NOMO-1 treated with dmso at 0.1 percent for 144 hours (cell line): Measurements from ENCODE around the gene PPM1H.
"Not testable (repeated sequence)": the region's sequence is repeated elsewhere in the genome, so short reads cannot be mapped to it uniquely, and the experiment has no call there.

Experiments used
- DNase-seq: peaks from one replicate; lab custom pipeline; 2025; ENCODE audit not compliant: unreplicated experiment; lab: John Stamatoyannopoulos, UW

PPM1H gene

DNA sequence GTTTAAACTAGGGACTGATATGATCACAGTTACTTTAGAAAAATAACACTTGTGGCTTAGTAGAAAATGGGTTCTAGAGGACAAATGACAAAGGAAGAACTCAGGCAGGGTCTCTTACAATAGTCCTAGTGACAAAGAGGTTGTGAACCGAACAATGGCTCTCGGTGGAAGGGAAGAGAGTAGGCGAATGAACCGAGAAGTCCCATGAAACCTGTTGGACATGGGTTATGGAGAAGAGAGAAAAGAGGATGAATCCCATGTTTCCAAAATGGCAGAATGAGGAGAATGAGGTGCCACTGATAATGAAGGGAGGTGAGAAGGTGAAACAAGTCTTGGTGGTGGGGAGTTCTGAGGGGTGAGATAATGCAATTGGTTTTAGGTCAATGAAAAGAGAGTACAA lies 94.1 kb downstream of the PPM1H start:
- DNase-seq = no peak

DNA sequence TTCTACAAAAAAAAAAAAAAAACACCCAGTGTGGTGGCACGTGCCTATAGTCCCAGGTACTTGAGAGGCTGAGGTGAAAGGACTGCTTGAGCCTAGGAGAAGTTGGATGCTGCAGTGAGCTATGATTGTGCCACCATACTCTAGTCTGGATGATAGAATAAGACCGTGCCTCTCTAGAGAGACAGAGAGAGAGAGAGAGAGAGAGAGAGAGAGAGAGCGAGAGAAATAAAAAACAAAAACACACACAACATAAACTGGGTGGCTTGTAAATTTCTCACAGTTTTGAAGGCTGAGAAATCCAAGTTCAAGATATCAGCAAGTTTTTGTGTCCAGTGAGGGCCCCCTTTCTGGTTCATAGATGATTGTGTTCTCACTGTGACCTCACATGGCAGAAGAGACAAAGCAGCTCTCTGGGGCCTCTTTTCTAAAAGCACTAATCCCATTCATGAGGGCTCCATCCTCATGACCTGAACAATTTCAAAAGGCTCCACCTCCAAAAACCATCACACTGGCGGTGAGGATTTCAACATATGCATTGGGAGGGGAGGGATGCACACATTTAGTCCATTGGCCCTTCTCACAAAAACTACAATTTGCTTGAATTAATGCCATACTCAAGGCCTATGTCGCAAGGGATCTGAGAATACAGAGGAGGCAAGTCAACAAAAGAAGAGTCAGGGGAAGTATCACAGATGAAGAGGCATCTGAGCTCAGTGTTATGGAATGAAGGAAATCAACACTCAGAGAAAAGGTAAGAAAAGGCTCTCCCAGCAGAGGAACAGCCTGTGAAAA lies 94.9 kb downstream of the PPM1H start:
- DNase-seq = no peak

DNA sequence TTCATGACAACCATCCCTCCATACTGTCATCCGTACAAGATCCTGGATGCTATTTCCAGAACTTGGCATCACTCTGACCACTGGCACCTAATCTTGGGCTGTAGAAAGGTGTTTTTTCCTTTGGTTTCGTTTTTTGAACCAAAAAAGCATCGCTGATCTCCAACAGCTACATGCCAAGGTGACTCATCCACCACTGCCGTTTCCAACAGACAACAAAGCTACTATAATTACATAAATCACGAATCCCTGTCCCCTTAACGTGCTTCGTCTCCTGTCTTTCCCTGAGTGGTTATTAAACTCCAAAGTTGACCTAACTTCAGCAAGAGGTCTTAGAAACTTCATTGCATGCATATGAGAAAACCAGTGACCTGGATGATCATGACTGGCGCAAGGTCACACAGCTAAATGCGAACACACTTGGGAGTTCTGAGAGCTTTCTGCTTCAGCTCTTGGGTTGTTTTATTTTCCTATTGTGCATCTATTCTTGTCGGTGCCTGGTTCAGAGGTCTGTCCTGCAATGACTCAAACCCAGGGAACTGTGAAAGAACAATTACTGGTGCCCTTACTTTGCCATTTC lies 99.9 kb downstream of the PPM1H start:
- DNase-seq = no peak

DNA sequence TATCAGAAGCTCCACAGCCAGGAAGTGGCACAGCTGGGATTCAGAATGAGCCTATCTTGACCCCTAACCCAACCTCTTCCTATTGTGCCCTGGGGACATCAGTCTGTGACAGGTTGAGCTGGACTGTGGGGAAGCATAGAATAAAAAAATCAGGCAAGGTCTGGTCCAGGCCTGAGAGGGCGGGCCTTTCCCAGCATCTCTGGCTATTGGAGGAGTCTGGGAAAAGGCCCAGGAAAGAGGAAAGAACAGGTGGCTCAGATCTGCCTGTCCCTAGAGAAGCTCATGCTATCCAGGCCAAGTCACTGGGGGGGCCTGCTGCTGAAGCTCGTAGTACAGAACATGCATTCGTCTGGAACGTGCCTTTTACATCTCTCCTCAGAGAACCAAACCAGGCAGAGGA lies 100.5 kb downstream of the PPM1H start:
- no peak for DNase-seq

DNA sequence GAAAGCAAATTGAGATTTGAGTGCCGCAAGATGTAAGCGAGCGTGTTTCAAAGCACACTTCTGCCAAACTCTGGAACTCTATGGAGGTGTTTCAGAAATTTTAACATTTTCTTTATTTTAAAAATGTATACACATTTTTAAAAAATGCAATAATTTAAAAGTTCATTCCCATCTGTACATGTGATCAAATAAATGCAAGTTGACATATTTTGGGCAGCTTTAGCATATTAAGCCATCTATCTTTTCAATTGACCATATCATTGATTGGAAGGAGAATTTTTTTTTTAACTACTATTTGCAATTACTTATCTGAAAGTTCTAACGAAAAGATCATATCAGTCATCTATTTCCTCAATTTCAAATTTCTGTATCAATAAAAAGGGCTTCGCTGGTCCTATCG lies 101.3 kb downstream of the PPM1H start:
- DNase-seq = no peak

DNA sequence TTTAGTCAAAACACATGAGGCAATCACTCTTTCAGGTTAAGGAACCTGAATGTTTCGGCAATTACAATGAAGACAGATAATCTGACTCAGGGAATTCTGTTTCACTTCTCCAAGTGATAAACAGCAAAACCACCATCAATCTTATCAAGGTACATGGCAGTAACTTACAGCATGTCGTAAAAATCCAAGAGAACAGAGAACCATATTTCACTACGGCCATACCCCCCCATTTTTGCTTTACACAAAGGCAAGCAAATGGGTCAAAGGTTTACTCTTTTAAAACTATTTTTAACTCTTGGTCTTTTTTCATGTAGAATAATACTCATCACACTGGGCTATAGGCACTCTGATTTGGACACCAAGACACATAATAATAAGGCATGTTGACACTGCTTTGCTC lies 102.4 kb downstream of the PPM1H start:
- DNase-seq = no peak

DNA sequence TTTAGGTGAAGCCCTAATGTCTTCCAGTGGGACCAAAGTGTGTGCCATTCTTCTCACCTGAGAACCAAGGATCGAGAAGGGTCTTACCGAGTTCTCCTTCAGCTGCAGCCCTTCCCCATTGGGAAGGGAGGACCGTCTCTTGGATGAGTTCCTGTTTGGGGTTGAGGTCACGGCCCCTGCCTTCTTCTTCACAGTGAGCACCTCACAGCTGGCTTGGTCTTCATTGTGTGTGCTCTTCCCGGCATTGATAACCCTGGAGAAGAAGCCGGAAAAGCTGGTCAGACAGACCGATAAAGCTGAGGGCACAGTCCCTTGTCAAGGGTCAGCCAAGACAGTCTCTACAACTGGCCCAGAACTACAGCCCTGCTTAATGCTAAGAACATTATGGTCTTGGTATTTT lies 102.9 kb downstream of the PPM1H start:
- DNase-seq = no peak

DNA sequence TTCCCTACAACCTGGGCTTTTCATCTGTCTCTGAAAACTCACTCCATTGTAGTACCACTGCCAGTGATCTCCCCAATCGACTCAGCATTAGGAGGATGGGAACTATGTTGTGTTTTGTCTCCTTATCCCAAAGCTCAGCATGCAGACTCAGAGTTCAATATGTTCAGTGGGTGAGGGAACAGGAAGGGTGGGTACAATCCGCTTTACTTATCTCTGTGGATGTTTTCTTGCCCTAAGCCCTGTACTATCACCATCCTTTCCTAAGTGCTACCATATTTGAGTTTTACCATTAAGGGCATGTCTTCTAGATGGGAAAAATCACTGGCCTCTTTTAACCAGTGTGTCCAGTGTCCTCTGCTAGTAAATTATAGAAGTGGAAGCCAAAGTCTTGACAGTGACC lies 107.1 kb downstream of the PPM1H start:
- no peak for DNase-seq

DNA sequence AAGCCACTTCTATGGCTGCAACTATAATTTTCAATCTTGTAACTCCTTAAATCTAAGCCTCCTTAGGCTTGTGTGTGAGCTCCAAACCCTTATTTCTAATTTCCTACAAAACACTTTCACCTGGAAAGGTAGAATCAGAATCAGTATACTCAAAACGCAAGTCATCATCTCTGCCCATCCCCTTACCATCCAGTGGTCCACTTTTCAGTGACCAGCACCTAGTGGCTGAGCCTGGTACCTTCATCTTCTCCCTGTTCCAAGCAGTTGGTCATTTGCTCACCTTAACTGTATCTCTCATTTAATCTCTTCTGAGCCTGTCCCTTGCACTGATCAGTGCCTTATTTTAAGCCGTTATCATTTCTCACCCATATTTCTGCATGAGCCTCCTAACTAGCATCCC lies 107.9 kb downstream of the PPM1H start:
- DNase-seq = no peak

DNA sequence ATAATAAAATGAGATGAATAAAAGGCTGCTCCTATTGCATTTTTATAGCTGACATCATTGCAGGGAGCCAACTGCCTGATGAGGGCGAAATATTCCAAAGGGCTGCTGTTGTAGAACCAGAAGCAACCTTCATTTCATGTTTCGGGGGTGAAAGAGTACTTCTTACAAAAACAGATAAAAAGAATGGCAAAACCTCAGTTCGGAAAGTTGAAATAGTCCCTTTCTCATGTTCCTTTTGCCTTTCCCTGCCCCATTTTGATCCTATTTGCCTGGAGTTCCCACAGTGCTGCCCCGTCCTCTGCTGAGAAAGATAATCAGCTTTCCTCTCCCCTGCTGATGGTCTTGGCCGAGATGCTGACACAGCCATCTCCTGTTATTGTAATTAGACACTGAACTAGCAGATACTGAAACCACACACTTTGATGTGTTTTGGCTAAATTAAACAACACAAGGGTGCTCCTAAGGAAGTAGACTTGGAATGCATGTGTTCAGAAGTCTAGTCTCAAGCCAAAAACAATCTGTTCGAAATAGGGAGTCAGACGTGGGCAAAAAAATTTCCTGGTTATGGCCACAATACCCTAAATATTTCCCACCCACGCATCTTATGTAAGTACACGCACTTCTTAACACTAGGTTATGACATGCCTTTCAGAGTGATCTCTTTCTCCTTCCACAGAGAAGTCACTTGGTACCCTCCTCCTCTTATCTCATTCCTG lies 117.2 kb downstream of the PPM1H start:
- no peak for DNase-seq

DNA sequence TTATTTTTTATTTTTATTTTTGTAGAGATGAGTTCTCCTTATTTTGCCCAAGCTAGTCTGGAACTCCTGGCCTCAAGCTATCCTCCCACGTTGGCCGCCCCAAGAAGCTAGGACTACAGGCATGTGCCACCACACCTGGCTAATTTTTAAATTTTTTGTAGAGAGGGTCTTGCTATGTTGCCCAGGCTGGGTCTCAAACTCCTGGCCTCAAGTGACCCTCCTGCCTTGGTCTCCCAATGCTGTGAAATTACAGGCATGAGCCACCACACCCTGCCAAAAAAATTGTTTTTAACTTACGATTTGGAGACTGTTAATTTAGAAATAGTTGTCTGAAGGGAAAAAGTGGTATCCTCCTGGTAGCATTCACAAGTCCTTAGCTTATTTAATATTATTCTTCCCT lies 120.7 kb downstream of the PPM1H start:
- no peak for DNase-seq

DNA sequence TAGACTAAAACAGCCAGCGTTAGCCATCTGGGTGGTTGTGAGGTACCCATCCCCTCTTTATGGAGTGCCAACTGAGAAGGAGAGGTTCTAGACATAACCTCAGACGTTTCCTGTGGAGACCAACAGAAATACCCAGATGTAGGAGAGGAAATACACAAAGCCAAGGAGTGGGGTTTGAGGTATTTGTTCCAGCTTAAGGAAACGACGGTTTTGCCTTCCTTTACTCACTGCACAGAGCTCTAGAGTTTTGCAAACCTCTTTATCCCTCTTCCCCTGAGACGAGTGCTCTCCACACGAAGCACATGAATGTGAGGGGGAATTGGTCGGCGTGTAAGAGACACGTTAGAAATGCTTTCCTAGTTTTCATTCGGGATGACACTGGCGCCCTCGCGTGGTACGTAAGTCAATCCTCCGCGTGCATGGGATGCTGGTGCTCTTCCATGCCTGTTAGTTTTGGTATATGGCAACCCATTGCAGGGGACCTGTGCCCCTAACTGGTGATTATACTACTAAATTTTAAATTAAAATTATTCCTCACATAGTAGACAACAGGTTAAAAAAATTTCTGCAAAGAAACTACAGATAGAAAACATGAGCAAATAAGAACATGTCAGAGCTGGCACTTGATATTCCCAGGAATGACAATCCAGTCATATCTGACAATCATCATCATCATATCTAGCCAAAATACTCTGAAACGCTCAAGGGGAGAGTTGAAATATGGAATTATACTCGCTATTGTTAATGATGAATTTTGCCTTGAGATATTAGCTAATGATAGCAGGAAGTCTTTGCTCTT lies 121.7 kb downstream of the PPM1H start:
- peak; percentile 39 for DNase-seq

DNA sequence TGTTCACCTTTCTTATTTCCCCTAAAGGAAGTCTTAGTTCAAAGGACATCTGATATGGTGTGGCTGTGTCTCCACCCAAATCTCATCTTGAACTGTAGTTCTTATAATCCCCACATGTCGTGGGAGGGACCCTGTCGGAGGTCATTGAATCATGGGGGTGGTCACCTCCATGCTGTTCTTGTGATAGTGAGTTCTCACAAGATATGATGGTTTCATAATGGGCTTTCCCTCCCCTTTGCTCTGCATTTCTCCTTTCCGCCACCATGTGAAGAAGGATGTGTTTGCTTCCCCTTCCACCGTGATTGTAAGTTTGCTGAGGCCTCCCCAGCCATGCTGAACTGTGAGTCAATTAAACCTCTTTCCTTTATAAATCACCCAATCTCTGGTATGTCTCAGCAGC lies 123.5 kb downstream of the PPM1H start:
- DNase-seq = not testable (repeated sequence)

DNA sequence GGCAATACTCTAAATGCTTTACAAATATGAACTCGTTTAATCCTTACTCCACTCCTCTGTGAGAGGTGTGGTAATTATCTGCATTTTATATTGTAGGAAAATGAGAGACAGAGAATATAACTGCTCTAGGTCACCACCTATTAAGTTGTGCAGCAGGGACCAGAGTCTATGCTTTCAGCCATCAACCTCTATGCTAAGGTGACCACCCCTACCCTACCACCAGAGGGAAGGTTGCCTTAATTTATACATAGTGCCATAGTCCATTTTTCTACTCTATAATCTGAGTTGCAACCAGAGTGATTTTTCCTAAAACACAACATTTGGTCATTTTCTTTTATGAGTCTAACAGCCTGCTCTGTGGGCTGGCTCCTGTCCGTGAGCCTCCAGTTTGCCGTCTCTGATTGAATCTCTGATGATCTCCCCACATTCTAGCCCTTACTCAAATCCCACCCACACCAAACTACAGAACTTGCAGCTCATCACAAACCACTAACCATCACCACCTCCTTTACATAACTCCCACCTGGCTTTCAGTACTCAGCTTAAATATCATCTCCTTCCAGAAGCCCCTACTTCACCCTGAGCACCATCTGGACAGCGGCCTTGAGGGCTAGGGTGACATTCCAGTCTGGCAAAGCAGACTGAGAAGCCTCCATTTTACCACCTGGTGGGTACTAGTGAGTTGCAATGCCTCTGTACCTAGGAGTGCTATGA lies 126.6 kb downstream of the PPM1H start:
- no peak for DNase-seq

DNA sequence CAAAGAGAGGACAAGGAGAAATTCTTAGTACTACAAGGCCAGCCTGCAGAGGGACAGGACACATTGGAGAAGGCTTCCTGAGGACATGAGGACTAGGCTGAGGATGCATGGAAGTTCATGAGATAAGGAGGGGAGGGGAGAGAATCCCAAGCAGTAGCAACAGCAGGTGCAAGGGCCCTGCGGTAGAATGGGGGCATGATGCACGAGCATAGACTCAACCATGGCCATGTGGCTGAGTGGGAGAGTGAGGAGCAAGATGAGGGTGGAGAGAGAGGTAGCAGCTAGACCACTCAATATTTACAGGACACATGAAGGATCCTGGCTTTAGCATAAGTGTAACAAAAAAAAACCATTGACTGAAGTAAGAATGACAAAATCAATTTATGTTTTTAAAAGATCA lies 128.1 kb downstream of the PPM1H start:
- no peak for DNase-seq

DNA sequence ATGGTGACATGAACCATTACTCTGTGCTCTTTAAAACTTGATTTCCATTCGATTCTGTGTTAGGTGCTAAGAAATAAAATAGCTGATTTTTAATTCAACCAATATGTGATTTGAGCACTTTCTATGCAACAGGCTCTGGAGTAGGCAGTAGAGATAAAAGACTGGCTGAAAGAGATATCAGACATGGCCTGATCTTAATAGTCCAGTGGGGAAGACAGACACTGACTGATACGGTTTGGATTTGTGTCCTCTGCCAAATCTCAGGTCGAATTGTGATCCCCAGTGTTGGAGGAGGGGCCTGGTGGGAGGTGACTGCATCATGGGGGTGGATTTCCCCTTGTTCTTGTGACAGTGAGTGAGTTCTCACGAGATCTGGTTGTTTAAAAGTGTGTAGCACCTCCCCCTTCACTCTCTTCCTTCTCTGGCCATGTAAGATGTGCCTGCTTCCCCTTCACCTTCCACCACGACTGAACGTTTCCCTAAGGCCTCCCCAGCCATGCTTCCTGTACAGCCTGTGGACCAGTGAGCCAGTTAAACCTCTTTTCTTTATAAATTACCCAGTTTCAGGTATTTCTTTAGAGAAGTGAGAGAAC lies 128.6 kb downstream of the PPM1H start:
- no peak for DNase-seq

DNA sequence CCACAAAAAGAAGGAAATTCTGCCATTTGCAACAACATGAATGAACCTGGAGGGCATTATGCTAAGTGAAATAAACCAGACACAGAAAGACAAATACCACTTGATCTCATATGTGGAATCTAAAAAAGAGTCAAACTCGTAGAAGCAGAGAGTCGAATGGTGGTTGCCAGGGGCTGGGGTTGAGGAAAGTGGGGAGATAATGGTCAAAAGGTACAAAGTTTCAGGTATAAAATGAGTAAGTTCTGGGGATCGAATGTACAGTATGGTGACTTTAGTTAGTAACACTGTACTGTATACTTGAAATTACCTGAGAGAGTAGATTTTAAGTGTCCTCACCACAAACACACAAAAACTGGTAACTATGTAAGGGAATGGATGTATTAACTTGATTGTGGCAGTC lies 129.4 kb downstream of the PPM1H start:
- DNase-seq = no peak

DNA sequence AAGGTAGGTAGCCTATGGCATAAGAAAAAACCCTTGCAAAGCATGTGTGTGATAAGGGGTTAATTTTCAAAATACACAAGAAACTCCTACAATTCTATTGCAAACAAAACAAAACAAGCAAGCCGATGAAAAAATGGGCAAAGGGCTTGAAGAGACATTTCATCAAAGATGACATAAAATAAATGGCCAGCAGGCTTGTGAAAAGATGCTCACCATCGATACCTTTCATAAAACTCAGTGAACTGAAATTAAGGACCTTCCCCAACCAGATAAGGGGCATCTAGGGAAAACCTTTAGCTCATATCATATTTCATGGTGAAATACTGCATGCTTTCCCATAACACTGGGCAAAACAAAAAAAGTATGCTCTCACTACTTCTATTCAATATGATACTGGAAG lies 131.2 kb downstream of the PPM1H start:
- DNase-seq = no peak

DNA sequence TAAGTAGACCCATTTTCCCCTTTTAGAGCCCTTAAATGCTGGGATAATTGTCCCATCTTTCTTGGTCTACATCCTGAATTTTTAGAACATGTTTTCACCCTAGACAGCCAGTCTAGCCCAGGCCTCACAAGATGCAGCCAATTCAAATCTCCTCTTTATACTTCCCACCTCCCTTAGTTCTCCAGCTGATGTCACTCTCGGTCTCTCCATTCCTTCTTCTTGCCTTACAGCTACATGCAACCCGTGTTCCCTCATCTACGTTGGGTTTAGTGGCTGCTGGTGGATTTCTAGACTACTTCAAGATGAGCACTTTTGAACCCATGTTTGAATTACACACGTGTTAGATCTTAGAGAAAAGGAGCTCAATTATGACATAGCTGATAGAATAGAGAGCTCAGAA lies 132.0 kb downstream of the PPM1H start:
- DNase-seq = no peak

DNA sequence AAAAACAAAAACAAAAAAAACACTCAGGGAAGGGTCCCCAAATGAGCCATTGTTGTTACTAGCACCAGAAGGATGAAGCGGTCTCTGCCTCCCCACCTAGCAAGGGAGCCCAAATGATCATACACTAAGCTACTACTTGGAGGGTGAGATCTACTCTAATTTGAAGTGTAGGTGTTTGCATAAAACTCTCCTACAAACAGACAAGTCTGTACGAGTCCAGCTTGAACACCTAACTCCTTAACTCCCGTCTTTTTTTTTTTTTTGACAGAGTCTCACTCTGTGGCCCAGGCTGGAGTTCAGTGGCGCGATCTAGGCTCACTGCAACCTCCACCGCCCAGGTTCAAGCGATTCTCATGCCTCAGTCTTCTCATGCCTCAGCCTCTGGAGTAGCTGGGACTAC lies 132.6 kb downstream of the PPM1H start:
- no peak for DNase-seq

DNA sequence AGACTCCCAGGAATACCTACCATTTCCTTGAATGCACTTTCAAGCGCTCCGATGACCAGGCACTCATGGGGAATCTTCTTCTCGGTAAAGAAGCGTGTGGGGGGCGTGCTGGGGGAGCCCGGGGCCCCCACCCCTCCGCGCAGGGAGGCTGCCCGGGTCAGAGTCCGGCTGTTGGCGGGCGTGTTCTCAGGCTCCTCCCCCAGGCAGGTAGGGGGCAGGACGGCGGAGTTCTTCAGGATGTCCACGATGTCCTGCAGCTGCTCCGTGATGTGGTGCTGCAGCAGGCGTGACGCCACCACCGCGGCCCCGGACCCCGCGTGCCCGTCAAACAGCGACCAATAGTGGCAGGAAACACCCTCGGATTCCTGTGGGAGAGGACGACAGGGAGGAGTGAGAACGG lies 133.2 kb downstream of the PPM1H start:
- no peak for DNase-seq
